Measurements from ENCODE around the gene STK25. TPM values are rescaled to one million over a fixed set of nuclear protein-coding genes. Genes with fewer than 3 reads are reported as not detected.
A peak's percentile ranks its signal among the peaks of the same experiment; 100 is the strongest.

STK25 gene
- total and polyA plus RNA-seq, 2 of the 8 experiments (the other 6 are each of a cell fraction or from before 2014, with no cell fraction given) = 159 to 546 TPM

GRCh38 chr2:241534293-241534692 is 25.9 kb upstream of the STK25 start:
- DNase-seq (ENCODE audit: low read depth in 1 of 2, low spot score in 2 of 2) (no peak), FAIRE-seq (no peak)
- no peak overlapping the region for H3K4me2 ChIP-seq (ENCODE audit: insufficient read depth in 1 of 2, low read depth in 2 of 2, low read length in 2 of 2)
- no peak overlapping the region for H3K18ac ChIP-seq (ENCODE audit: extremely low read depth, low read length)
- H3K27me3 ChIP-seq (replicated peaks in 1 of 4; ENCODE audit: control insufficient read depth in 3 of 4, extremely low read depth in 1 of 4, insufficient read depth in 3 of 4, low read length in 3 of 4) = no peaks in the 10 kb centered on the region
- H3K79me2 ChIP-seq (ENCODE audit: control insufficient read depth in 1 of 2, insufficient read depth in 2 of 2, low read length in 2 of 2) = no peaks in the 10 kb centered on the region
- no peaks in the 10 kb centered on the region for H3K23me2 ChIP-seq (ENCODE audit: low read depth, low read length)
- H2BK120ac ChIP-seq (replicated peaks; ENCODE audit: low read depth, low read length) = no peak overlapping the region
- no peaks in the 10 kb centered on the region; a peak in 1 of 7 replicates for H3K4me1 ChIP-seq (replicated peaks in 1 of 4; ENCODE audit: control insufficient read depth in 3 of 4, insufficient read depth in 4 of 4, low read length in 3 of 4)
- no peak overlapping the region for H3K4ac ChIP-seq (replicated peaks; ENCODE audit: insufficient read length, low read depth, low read length)
- no peaks in the 10 kb centered on the region for H3K79me1 ChIP-seq (ENCODE audit: low read depth, low read length)
- no peak overlapping the region for H4K5ac ChIP-seq (ENCODE audit: insufficient read length, low read depth, low read length)
- POLR2A ChIA-PET (ENCODE audit: partially characterized antibody) = interaction anchor here (1.6 kb wide), 1 partner anchor 23 kb away, joined by 3 read pairs; no protein-coding TSS in a partner anchor
- H3K27ac ChIP-seq (ENCODE audit: low read depth, low read length) = no peak overlapping the region
- no peak overlapping the region for H4K91ac ChIP-seq (replicated peaks; ENCODE audit: insufficient read length, low read length)
- no peak overlapping the region for H2BK15ac ChIP-seq (ENCODE audit: low read length)
- no peak overlapping the region for H2AFZ ChIP-seq (ENCODE audit: low read length)
- H3K9ac ChIP-seq (replicated peaks in 1 of 4; ENCODE audit: extremely low read depth in 1 of 4, low read depth in 3 of 4, low read length in 3 of 4) = no peak overlapping the region
- no peaks in the 10 kb centered on the region for H4K20me1 ChIP-seq (replicated peaks in 1 of 2; ENCODE audit: control insufficient read depth in 1 of 2, insufficient read depth in 2 of 2, low read length in 2 of 2)
- no peaks in the 10 kb centered on the region for H3K9me3 ChIP-seq (ENCODE audit: insufficient read depth in 2 of 2, low read depth in 1 of 2, low read length in 1 of 2)
- no peak overlapping the region for H3K23ac ChIP-seq (ENCODE audit: insufficient read length)
- H3K4me3 ChIP-seq (ENCODE audit: extremely low read depth in 1 of 4, insufficient read depth in 2 of 4, low read depth in 3 of 4, low read length in 4 of 4) = no peak overlapping the region
- peak overlapping the region; percentile 35; the same call in 1 of the 2 replicates for H4K8ac ChIP-seq (ENCODE audit: extremely low read depth, insufficient read depth, low read length)
- CTCF ChIA-PET (ENCODE audit: partially characterized antibody) = no interaction called here
- no peak overlapping the region for H2AK5ac ChIP-seq (ENCODE audit: low read depth, low read length)
- WGBS, 2 experiments (ENCODE audit: extremely low coverage in 1 of 2, insufficient coverage in 1 of 2, insufficient read length in 1 of 2, insufficient replicate concordance in 2 of 2, low coverage in 1 of 2, low lambda C conversion rate in 2 of 2, missing lambda C conversion rate in 1 of 2) = 87% methylated on average over 7 of the region's 7 CpGs; no CpG with 5 or more reads in 1 of the 2 experiments
- H2BK20ac ChIP-seq (ENCODE audit: low read length) = no peak overlapping the region
- H3K14ac ChIP-seq (ENCODE audit: insufficient read length) = no peak overlapping the region
- no peaks in the 10 kb centered on the region for H3K36me3 ChIP-seq (ENCODE audit: control insufficient read depth in 2 of 4, insufficient read depth in 4 of 4, low read length in 3 of 4)
- no peak overlapping the region for H2BK5ac ChIP-seq (ENCODE audit: low read depth, low read length)
- no peak overlapping the region for H3K56ac ChIP-seq (replicated peaks; ENCODE audit: insufficient read length, low read depth, low read length)
- H2BK12ac ChIP-seq (ENCODE audit: low read depth, low read length) = no peak overlapping the region
- no peak for TF ChIP-seq SIX5 (IDR thresholded peaks at IDR 0.05; ENCODE audit: low read depth, low read length)
- no peak for TF ChIP-seq ATF3 (IDR thresholded peaks at IDR 0.05; ENCODE audit: insufficient read depth, low read depth, low read length)
- no peak for TF ChIP-seq EZH2 (IDR thresholded peaks at IDR 0.05; ENCODE audit: low read depth, low read length, severe bottlenecking)
- no peak for TF ChIP-seq SIRT6 (IDR thresholded peaks at IDR 0.05; ENCODE audit: low read length)
- no peak for TF ChIP-seq BRCA1 (IDR thresholded peaks at IDR 0.05; ENCODE audit: low read depth, low read length)
- TF ChIP-seq EGR1 (IDR thresholded peaks at IDR 0.05; ENCODE audit: borderline replicate concordance, low read depth, low read length) = no peak
- TF ChIP-seq CBX8 (IDR thresholded peaks at IDR 0.05; ENCODE audit: borderline replicate concordance, low read depth, low read length) = no peak
- TF ChIP-seq SRF (IDR thresholded peaks at IDR 0.05; ENCODE audit: low read depth, low read length) = no peak
- no peak for TF ChIP-seq BCL11A (IDR thresholded peaks at IDR 0.05; ENCODE audit: low read depth in 2 of 2, low read length in 2 of 2)
- TF ChIP-seq SUZ12 (IDR thresholded peaks at IDR 0.05; ENCODE audit: low read length) = no peak
- TF ChIP-seq TAF1 (IDR thresholded peaks at IDR 0.05; ENCODE audit: low read depth, low read length) = no peak
- TF ChIP-seq USF2 (IDR thresholded peaks at IDR 0.05; ENCODE audit: low read length) = no peak
- TF ChIP-seq YY1 (IDR thresholded peaks at IDR 0.05; ENCODE audit: low read depth, low read length) = no peak
